Activated T-cell treated with anti-CD3 and anti-CD28 coated beads for 1 hour (primary cell): ENCODE data around the gene ST6GAL1.

Experiments
- DNase-seq: peaks from one replicate; pipeline ENCODE4 v3.0.0-alpha.2; 2020; ENCODE audit warnings: low read depth

The ST6GAL1 gene

DNA sequence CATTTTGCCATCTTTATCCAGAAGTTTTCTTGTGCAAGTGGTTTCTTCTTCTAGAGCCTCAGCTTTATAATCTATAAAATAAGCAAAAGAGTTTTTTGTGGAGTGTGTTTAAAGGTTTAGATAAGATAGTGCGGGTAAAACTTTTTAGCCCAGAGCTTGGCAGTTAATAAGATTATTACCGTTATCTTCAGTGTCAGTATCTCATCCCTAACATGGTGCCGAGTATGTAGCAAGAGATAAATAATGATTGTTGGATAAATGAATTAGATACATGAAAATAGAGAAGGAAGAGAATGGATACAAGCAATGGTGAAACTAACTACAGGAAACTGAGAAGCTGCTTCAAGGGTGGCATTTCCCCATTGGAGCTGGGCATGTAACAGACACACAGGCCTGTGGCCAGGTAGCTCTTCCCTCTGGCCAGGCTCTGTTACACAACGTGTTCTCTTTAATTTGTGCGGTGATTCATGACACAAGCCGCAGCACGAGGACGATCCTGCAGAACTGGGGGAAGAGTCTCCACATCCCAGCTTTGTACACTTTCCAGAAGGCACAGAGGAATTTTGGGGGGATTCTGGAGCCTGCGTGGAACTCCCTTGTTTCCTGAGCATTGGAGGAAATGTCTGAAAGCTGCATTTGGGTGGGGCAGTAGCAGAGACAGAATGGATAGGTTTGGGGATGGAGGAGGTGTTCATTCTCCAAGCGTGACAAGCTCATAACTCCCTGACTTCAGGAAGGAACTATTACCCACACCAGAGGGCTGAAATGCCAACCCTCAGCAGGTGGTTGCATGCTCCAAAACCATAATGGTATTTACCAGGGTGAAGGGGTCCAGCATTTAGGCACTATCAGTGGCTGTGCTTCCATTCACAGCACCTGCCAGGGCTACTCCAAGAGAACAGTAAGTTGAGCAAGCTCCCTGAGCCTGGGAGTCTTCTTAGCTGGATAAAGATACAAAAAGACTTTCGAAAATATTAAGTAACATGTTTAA, 14.2 kb upstream of the ST6GAL1 start:
- no peak for DNase-seq

GRCh38 chr3:186917512-186918312, 12.6 kb upstream of the ST6GAL1 start:
- DNase-seq: no peak

GRCh38 chr3:186920301-186920700, 10.0 kb upstream of the ST6GAL1 start:
- no peak for DNase-seq

DNA sequence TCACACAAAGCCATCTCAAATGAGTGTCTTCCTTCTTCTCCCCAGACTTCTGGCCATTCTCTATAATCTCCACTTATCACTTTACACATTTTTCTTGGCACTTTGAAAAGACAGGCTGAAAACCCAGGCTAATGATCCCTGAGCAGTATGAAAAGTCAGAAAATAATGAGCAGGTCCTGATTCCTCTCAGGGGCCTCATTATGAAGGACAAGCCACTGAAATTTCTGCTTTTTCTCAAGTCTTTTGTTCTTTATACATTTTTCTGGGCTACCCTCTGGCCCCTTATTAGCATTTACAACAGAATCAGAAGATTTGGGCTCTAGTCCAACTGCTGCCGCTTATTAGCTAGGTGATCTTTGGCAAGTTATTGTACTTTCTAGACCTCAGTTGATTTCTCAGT, 9.5 kb upstream of the ST6GAL1 start:
- DNase-seq: no peak

- no peak for DNase-seq
Observed at GRCh38 chr3:186921578-186921977, 8.7 kb upstream of the ST6GAL1 start.

GRCh38 chr3:186922224-186922623, 8.1 kb upstream of the ST6GAL1 start:
- DNase-seq: no peak

DNA sequence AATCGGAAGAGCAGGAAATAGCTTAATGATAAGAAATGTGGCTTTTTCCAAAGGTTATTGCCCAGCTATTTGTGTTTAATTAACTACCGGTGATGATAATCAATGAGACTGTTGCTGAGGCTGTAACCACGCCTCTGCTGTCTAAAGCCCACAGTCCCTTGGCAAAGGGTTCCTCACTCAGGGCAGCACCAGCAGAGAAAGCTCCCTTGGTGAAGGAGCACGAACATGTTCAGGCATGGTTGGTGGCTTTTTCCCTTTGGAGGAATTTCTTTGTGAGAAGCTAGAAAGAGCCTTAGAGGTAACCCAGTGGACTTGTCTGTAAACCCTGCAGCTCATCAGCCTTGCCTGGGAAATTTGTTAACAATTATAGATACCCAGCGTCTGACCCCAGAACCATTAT, 7.5 kb upstream of the ST6GAL1 start:
- DNase-seq: no peak

GRCh38 chr3:186923241-186923640, 7.1 kb upstream of the ST6GAL1 start:
- DNase-seq: no peak

DNA sequence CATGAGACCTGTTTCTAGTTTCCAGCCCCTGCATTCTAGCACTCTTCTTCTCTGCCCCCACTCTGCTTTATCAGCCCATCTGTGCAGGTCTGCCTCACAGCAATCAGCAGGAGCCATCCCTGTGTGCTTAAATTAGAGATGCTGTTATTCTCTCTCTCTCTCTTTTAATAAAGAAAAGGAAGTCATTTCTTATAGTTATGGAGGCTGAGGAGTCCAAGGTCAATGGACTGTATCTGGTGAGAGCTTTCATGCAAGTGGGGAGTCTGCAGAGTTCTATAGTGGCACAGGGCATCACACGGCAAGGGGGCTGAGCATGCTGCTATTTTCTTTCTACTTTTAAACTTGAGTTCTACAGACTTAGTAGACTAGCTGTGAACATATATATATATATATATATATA, 4.5 kb upstream of the ST6GAL1 start:
- DNase-seq: no peak

DNA sequence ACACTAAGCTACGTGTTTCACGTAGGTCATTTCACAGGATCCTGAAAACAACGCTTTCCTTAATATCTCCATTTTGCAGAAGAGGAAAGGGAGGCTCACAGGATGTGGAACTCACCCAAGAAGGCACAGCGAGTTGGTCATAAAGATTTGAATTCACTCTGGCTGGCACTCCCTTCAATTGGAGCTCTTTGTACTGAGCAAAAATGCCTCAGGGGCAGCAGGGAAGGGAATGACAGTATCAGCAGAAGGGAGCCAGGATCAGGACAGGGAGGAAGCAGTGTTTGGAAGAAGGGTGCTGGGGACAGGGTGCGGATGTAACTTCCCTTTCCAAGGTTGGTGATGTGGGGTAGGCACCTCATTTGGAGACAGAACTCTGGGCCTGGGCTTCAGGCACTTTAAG, 1.1 kb upstream of the ST6GAL1 start:
- no peak for DNase-seq

DNA sequence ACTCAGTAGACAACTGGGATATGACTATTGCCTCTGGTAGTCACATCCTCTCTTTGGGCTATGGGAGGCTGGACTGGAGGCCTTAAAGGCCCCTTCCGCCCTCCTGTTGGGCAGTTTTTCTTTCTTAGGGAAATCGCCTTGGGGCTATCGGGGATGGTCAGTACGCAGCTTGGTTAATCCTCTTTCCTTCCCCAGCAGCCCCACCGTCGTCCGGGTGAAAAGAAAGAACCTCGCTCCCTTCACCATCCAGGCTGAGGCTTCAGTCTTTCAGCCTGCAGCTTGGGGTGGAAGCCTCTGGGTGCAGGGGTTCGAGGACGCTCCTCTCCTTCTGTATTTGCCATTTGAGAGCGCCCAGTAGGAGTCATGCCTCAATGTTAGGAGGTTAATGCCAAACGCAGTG, 641 bp upstream of the ST6GAL1 start:
- DNase-seq: no peak

GRCh38 chr3:186930641-186931531, 560 bp downstream of the ST6GAL1 start:
- peak; percentile 49 for DNase-seq

- peak; percentile 50 for DNase-seq
Observed at GRCh38 chr3:186931532-186932280, 1.4 kb downstream of the ST6GAL1 start.

GRCh38 chr3:186932281-186933181, 2.2 kb downstream of the ST6GAL1 start:
- no peak for DNase-seq

DNA sequence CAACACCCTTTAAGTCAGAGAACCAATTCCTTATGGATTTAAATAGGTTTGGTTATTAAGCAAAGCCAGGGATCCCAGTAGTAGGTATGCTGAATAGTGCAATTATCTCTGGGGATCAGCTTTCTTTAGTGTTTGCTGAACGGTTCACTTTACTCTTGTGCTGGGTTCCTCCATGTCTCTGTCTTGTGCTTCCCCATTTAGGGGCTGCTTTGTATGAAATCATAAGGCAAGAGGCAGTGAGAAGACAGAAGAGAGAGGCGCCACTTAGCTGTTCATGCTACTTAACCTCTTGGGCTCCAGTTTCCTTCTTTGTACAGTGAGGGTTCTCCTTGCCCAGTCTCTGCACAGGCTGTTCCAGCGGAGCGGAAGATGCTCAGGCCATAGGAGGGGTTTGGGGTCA, 3.5 kb downstream of the ST6GAL1 start:
- no peak for DNase-seq

GRCh38 chr3:186935133-186935532, 4.8 kb downstream of the ST6GAL1 start:
- DNase-seq: no peak

DNA sequence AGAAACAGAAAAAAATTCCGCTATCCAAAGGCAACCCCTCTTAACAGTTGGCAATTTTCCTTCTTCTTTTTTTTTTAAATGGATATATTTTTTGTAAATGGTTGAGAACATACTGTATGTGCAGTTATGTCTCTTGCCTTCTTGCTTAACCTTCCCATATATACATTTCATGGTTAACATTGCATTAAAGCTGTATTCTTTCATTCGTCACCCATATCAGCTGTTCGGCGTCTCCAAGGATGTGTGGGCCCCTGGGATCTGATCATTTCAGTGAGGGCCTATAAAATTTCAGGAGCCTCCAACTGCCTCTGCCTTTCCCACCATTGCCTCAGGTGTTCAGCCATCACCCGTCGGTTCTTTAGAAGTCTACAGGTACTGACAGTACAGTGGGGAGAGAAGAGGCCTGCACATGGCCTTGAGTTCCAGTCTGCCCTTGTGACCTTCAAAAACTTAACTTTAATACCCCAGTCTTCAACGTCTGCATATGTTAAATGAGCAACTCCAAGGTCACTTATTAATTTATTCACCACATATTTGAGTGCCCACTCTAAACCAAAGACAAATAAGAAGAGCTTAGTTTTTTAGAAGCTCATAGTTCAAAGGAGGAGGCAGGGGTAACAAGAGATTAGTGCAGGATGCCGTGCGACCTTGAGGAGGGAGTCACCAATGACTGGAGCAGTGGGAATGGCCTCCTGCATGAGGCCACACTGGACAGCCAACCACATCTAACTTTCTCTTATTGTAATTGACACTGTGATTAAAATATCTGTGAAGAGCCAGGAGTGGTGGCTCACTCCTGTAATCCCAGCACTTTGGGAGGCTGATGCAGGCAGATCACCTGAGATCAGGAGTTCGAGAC, 6.9 kb downstream of the ST6GAL1 start:
- no peak for DNase-seq

DNA sequence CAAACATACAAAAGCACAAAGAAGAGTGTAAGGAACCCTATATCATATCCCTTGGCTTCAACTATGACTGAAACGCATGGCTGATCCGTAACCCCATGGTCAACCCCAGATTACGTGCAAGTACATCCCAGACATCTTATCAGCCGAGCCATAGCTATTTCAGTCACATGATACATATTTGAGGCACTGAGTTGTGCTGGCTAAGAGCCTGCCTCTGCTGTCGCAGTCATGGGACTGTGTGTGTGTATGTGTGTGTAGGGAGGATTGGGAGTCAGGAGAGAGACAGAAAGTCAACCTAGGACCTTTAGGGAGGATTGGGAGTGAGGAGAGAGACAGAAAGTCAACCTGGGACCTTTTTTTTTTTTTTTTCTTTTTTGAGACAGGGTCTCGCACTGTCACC, 8.4 kb downstream of the ST6GAL1 start:
- no peak for DNase-seq

DNA sequence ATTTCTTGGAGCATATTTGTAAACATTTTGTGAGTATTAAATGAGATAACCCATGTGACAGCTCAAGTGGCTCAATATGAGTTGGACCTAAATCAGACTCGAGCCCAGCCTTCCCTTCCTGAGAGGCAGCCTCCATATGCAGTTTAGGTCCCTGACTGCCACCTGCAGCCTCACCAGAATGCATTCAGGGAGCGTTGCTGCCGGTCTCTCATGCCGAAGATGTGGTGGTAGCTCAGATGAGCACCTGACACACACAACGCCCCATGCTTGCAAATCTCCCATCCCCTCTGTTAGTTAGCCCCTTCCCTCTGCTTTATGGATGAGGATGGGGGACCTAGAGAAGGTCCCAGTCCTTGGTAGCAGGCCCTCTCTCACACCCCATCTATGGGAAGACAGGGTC, 9.2 kb downstream of the ST6GAL1 start:
- no peak for DNase-seq
